HuH-7.5 (cell line): ENCODE results near the gene MRPL39.

Experiments
- DNase-seq: peaks from one replicate; pipeline ENCODE4 v3.0.0; 2011; ENCODE audit warnings: low spot score

The MRPL39 gene

GRCh38 chr21:25614441-25614840 is 7.2 kb upstream of the MRPL39 start:
- DNase-seq = no peak

- peak; percentile 31 for DNase-seq
Observed at GRCh38 chr21:25608044-25608737, 910 bp upstream of the MRPL39 start.

- DNase-seq = no peak
Observed at GRCh38 chr21:25589887-25590286, 17.4 kb downstream of the MRPL39 start.

GRCh38 chr21:25586791-25587190 is 20.5 kb downstream of the MRPL39 start:
- no peak for DNase-seq

- no peak for DNase-seq
Observed at GRCh38 chr21:25586326-25586725, 21.0 kb downstream of the MRPL39 start.

GRCh38 chr21:25584833-25585676 is 22.2 kb downstream of the MRPL39 start:
- DNase-seq = no peak

GRCh38 chr21:25583370-25584130 is 23.7 kb downstream of the MRPL39 start:
- DNase-seq = no peak

GRCh38 chr21:25582888-25583287 is 24.4 kb downstream of the MRPL39 start:
- no peak for DNase-seq

- no peak for DNase-seq
Observed at GRCh38 chr21:25582164-25582790, 25.0 kb downstream of the MRPL39 start.

GRCh38 chr21:25581582-25581981 is 25.7 kb downstream of the MRPL39 start:
- no peak for DNase-seq

GRCh38 chr21:25580912-25581260 is 26.4 kb downstream of the MRPL39 start:
- DNase-seq = no peak

GRCh38 chr21:25579226-25580013 is 27.9 kb downstream of the MRPL39 start:
- DNase-seq = no peak

- DNase-seq = no peak
Observed at GRCh38 chr21:25578056-25578961, 29.0 kb downstream of the MRPL39 start.

GRCh38 chr21:25577424-25578055 is 29.7 kb downstream of the MRPL39 start:
- no peak for DNase-seq

- no peak for DNase-seq
Observed at GRCh38 chr21:25573409-25574206, 33.7 kb downstream of the MRPL39 start.

GRCh38 chr21:25572861-25573310 is 34.4 kb downstream of the MRPL39 start:
- DNase-seq = no peak

- no peak for DNase-seq
Observed at GRCh38 chr21:25571726-25572121, 35.6 kb downstream of the MRPL39 start.

GRCh38 chr21:25569711-25570110 is 37.6 kb downstream of the MRPL39 start:
- no peak for DNase-seq

GRCh38 chr21:25569084-25569483 is 38.2 kb downstream of the MRPL39 start:
- DNase-seq = no peak
